Mesenchymal stem cell (in vitro differentiated cells and primary cell): ENCODE measurements around the gene TLK1.

Experiments
- DNase-seq: peaks from one replicate; pipeline ENCODE4 v3.0.0-alpha.2; 2013
- H2AFZ ChIP-seq: one replicate; pipeline ENCODE4 v1.6.1; 2013; ENCODE audit warnings: low read depth, mild to moderate bottlenecking, control low read depth, inconsistent platforms, low read length, moderate library complexity
- H2AK5ac ChIP-seq: 2 replicates; pipeline ENCODE4 v1.6.1; 2013; ENCODE audit warnings: low read length, moderate library complexity, mild to moderate bottlenecking, inconsistent platforms; ENCODE audit not compliant: severe bottlenecking
- H2BK120ac ChIP-seq: one replicate; pipeline ENCODE4 v1.6.1; 2013; ENCODE audit warnings: low read depth, mild to moderate bottlenecking, inconsistent platforms, low read length, moderate library complexity
- H2BK12ac ChIP-seq, 2 experiments: one replicate each; pipeline ENCODE4 v1.6.1; 2013; ENCODE audit warnings: inconsistent platforms in 2 of 2, low read length in 2 of 2, mild to moderate bottlenecking in 2 of 2, moderate library complexity in 2 of 2, control low read depth in 1 of 2
- H2BK15ac ChIP-seq: one replicate; pipeline ENCODE4 v1.6.1; 2013; ENCODE audit warnings: mild to moderate bottlenecking, low read depth, inconsistent platforms; ENCODE audit not compliant: poor library complexity, severe bottlenecking
- H2BK5ac ChIP-seq: 2 replicates; pipeline ENCODE4 v1.6.1; 2013; ENCODE audit warnings: low read depth, mild to moderate bottlenecking, low read length, control low read depth, inconsistent platforms; ENCODE audit not compliant: poor library complexity, severe bottlenecking
- H3K14ac ChIP-seq, 2 experiments: one replicate each; pipeline ENCODE4 v1.6.1; 2013; ENCODE audit warnings: inconsistent platforms in 2 of 2, low read length in 2 of 2, control low read depth in 1 of 2, mild to moderate bottlenecking in 1 of 2, moderate library complexity in 1 of 2
- H3K18ac ChIP-seq, 2 experiments: one replicate each; pipeline ENCODE4 v1.6.1; 2013; ENCODE audit warnings: inconsistent platforms in 2 of 2, low read length in 2 of 2, control low read depth in 1 of 2, low read depth in 1 of 2, mild to moderate bottlenecking in 1 of 2
- H3K23ac ChIP-seq, 2 experiments: one replicate each; pipeline ENCODE4 v1.6.1; 2013; ENCODE audit warnings: inconsistent platforms in 2 of 2, low read length in 2 of 2, mild to moderate bottlenecking in 2 of 2, moderate library complexity in 2 of 2, control low read depth in 1 of 2
- H3K27ac ChIP-seq: 2 replicates; pipeline ENCODE4 v1.5.1; 2013; ENCODE audit warnings: mild to moderate bottlenecking, moderate library complexity, low read length, control low read depth, inconsistent platforms; ENCODE audit not compliant: poor library complexity, severe bottlenecking
- H3K27me3 ChIP-seq, 2 experiments: 2 replicates each; pipeline versions ENCODE4 v1.6.1 to v1.7.0; 2013; ENCODE audit warnings: low read length in 2 of 2, mild to moderate bottlenecking in 2 of 2, moderate library complexity in 2 of 2, control low read depth in 1 of 2, inconsistent platforms in 1 of 2; ENCODE audit not compliant: control insufficient read depth in 1 of 2, insufficient read depth in 1 of 2
- H3K36me3 ChIP-seq, 2 experiments: 2 replicates each; pipeline versions ENCODE4 v1.6.1 to v1.7.0; 2013; ENCODE audit warnings: low read length in 2 of 2, control low read depth in 1 of 2, inconsistent platforms in 1 of 2, low read depth in 1 of 2, mild to moderate bottlenecking in 1 of 2; ENCODE audit not compliant: insufficient read depth in 2 of 2, control insufficient read depth in 1 of 2
- H3K4ac ChIP-seq, 2 experiments: one replicate each; pipeline ENCODE4 v1.6.1; 2013; ENCODE audit warnings: inconsistent platforms in 2 of 2, low read length in 2 of 2, mild to moderate bottlenecking in 2 of 2, moderate library complexity in 2 of 2, control low read depth in 1 of 2, low read depth in 1 of 2
- H3K4me1 ChIP-seq: 2 replicates; pipeline ENCODE4 v1.6.1; 2013; ENCODE audit warnings: low read depth, low read length, control low read depth; ENCODE audit not compliant: control insufficient read depth, insufficient read depth
- H3K4me2 ChIP-seq: 2 replicates; pipeline ENCODE4 v1.6.1; 2013; ENCODE audit warnings: low read length, mild to moderate bottlenecking, inconsistent platforms; ENCODE audit not compliant: poor library complexity, severe bottlenecking
- H3K4me3 ChIP-seq, 2 experiments: 2 replicates each; pipeline versions ENCODE4 v1.5.1 to v1.7.0; 2013; ENCODE audit warnings: low read length in 2 of 2, mild to moderate bottlenecking in 2 of 2, control low read depth in 1 of 2, low read depth in 1 of 2; ENCODE audit not compliant: insufficient read depth in 1 of 2
- H3K79me1 ChIP-seq: replicated peaks from 2 replicates; pipeline ENCODE4 v1.6.1; 2013; ENCODE audit warnings: mild to moderate bottlenecking, control low read depth, low read length, inconsistent platforms; ENCODE audit not compliant: poor library complexity, severe bottlenecking
- H3K9ac ChIP-seq: 2 replicates; pipeline ENCODE4 v1.7.0; 2013; ENCODE audit warnings: mild to moderate bottlenecking, low read length, moderate library complexity
- H3K9me3 ChIP-seq: 2 replicates; pipeline ENCODE4 v1.7.0; 2013; ENCODE audit warnings: mild to moderate bottlenecking, low read length; ENCODE audit not compliant: control insufficient read depth
- H4K8ac ChIP-seq: one replicate; pipeline ENCODE4 v1.6.1; 2013; ENCODE audit warnings: inconsistent platforms, mild to moderate bottlenecking, low read length, moderate library complexity
- H4K91ac ChIP-seq: one replicate; pipeline ENCODE4 v1.6.1; 2013; ENCODE audit warnings: mild to moderate bottlenecking, low read length, inconsistent platforms
- WGBS: methylation state at CpG from one replicate; pipeline ENCODE4 v1.1.7; 2013; ENCODE audit warnings: mixed read lengths; 5-methylcytosine and 5-hydroxymethylcytosine counted together

Gene TLK1

DNA sequence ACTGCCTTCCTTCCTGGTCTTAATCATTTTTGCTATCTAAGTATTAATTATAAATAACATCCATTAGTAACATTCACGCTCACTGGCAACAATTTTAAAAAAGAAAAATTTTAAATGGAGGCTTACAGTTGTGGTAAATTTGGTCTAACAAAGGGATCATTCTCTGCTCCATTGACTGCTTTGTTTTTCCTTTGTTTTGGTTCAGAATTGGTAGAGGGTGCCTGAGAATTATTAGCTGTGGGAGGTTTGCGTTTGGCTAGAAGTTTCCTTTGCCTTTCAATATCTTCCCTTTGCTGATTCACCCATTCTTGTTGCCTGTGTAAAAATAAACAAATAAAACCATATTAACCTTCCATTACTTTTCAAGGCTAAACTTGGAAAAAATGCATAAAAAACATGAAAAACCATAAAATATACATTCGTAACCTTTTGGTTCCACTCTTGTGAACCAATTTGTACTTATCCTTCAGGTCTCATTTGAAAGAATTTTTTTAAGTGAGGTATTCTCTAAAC, 114.6 kb downstream of the TLK1 start:
- peak; percentile 15 for DNase-seq
- H2AFZ ChIP-seq: no peak overlapping the region
- no peak overlapping the region for H4K91ac ChIP-seq
- no peak overlapping the region for H3K4me3 ChIP-seq
- H3K4ac ChIP-seq: no peak overlapping the region
- no peak overlapping the region for H2BK15ac ChIP-seq
- peaks cover 7 to 95% of the 10 kb centered on the region in 2 experiments for H3K36me3 ChIP-seq
- no peak overlapping the region for H3K14ac ChIP-seq
- no peaks in the 10 kb centered on the region for H3K4me1 ChIP-seq
- no peak overlapping the region for H2BK5ac ChIP-seq
- H3K9ac ChIP-seq: no peak overlapping the region
- H3K27me3 ChIP-seq: no peaks in the 10 kb centered on the region
- H3K18ac ChIP-seq: no peak overlapping the region
- no peak overlapping the region for H2AK5ac ChIP-seq
- no peak overlapping the region for H3K27ac ChIP-seq
- peaks cover 7% of the 10 kb centered on the region for H3K79me1 ChIP-seq
- no peaks in the 10 kb centered on the region for H3K9me3 ChIP-seq
- H4K8ac ChIP-seq: no peak overlapping the region
- H3K4me2 ChIP-seq: no peak overlapping the region
- H2BK120ac ChIP-seq: no peak overlapping the region
- 90% methylated on average over 2 of the region's 3 CpGs for WGBS
- H3K23ac ChIP-seq: no peak overlapping the region
- no peak overlapping the region for H2BK12ac ChIP-seq

DNA sequence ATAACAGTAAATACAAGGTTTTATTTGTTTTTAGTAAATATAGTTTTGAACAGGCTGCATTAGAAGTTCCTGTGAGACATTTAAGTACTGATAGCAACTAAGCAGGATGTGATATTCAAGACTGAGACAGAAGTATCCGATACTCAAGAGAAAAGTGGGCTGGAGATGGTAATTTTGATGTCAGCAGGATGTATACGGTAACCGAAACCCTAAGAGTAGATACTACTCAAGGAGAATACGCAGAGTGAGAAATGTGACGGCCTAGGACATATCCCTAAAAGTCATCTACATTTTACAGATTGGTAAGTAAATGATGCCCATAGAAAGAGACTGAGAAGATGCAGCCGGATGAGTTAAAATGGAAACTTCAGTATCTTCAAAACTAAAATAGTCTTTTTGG, 116.3 kb downstream of the TLK1 start:
- WGBS: 100% methylated on average over 1 of the region's 6 CpGs
- Histone ChIP-seq H3K27ac (no peak overlapping the region), H3K4me1 (no peaks in the 10 kb centered on the region), H3K79me1 (peaks cover 6% of the 10 kb centered on the region), H3K18ac (no peak overlapping the region), H3K9me3 (no peaks in the 10 kb centered on the region), H2BK120ac (no peak overlapping the region), H3K27me3 (no peaks in the 10 kb centered on the region), H3K23ac (no peak overlapping the region), H2BK15ac (no peak overlapping the region), H3K14ac (no peak overlapping the region), H3K4me2 (no peak overlapping the region), H4K91ac (no peak overlapping the region), H2AFZ (no peak overlapping the region), H3K4ac (no peak overlapping the region), H2AK5ac (no peak overlapping the region), H4K8ac (no peak overlapping the region), H3K36me3 (peaks cover 7 to 91% of the 10 kb centered on the region in 2 experiments), H2BK5ac (no peak overlapping the region), H3K4me3 (no peak overlapping the region), H2BK12ac (no peak overlapping the region), H3K9ac (no peak overlapping the region)
- no peak for DNase-seq

DNA sequence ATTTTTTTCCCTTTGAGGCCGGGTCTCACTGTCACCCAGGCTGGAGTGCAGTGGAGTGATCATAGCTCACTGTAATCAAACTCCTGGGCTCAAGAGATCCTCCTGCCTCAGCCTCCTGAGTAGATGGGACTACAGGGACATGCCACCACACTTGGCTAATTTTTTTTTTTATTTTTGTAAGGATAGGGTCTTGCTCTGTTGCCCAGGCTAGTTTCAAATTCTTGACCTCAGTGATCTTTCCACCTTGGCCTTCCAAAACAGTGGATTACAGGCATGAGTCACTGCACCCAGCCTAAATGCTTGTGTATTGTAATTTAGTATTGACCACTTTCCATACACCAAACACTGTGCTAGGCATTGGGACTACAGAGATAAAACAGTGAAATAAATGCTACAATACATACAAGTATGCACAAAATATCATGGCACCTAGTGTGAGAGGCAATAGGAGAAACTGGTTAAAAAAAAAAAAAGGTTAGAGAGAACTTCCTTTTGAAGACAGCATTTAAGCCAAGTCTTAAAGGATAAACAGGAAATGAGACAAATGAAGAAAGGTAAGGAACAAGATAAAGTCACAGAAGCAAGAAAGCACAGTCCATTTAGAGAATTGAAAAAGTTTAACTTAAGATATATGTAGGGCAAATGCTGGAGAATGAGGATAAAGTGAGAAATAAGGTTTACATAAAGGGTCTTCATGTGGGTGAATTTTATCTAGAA, 118.3 kb downstream of the TLK1 start:
- Histone ChIP-seq H3K4ac (no peak overlapping the region), H2BK15ac (no peak overlapping the region), H3K27me3 (no peaks in the 10 kb centered on the region), H2AFZ (no peak overlapping the region), H2BK5ac (no peak overlapping the region), H3K4me2 (no peak overlapping the region), H3K36me3 (peaks cover 7 to 82% of the 10 kb centered on the region in 2 experiments), H3K4me3 (no peak overlapping the region), H4K91ac (no peak overlapping the region), H3K9ac (no peak overlapping the region), H3K4me1 (no peaks in the 10 kb centered on the region), H2BK12ac (no peak overlapping the region), H3K18ac (no peak overlapping the region), H2BK120ac (no peak overlapping the region), H3K79me1 (peaks cover 9% of the 10 kb centered on the region), H2AK5ac (no peak overlapping the region), H3K23ac (no peak overlapping the region), H4K8ac (no peak overlapping the region), H3K14ac (no peak overlapping the region), H3K27ac (no peak overlapping the region), H3K9me3 (no peaks in the 10 kb centered on the region)
- WGBS: 92% methylated on average over 1 of the region's 1 CpG
- no peak for DNase-seq

DNA sequence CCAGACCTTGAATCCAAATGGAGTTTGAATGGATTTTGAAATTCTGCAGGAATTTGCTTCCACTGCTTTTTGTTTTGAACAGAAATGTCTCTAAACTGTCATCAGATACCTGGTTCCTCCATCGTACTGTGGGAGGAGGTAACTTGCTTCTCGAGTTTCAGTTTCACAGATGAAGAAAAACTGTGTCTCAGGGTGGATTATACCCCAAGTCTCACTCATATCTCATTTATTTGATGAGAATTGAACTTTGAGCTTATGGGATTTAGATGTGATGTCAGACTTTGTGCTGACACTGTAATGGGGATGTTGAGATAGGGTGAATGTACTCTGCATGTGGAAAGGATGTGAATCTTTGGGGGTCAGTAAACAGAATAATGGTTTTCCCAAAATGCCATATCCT, 124.2 kb downstream of the TLK1 start:
- no peak overlapping the region for H2BK12ac ChIP-seq
- no peak overlapping the region for H2BK5ac ChIP-seq
- no peaks in the 10 kb centered on the region for H3K9me3 ChIP-seq
- no peak overlapping the region for H3K4ac ChIP-seq
- no peak overlapping the region for H4K91ac ChIP-seq
- no peak overlapping the region for H4K8ac ChIP-seq
- H2BK120ac ChIP-seq: no peak overlapping the region
- no peak overlapping the region for H2BK15ac ChIP-seq
- no peak overlapping the region for H3K4me3 ChIP-seq
- H2AK5ac ChIP-seq: no peak overlapping the region
- H2AFZ ChIP-seq: no peak overlapping the region
- no peak overlapping the region for H3K14ac ChIP-seq
- peaks cover 15 to 70% of the 10 kb centered on the region in 2 experiments for H3K36me3 ChIP-seq
- no peaks in the 10 kb centered on the region for H3K4me1 ChIP-seq
- WGBS: no CpG with 5 or more reads among the region's 2 CpGs
- H3K27me3 ChIP-seq: no peaks in the 10 kb centered on the region
- H3K18ac ChIP-seq: no peak overlapping the region
- no peak overlapping the region for H3K23ac ChIP-seq
- H3K79me1 ChIP-seq: peaks cover 11% of the 10 kb centered on the region
- DNase-seq: no peak
- H3K4me2 ChIP-seq: no peak overlapping the region
- H3K9ac ChIP-seq: no peak overlapping the region
- H3K27ac ChIP-seq: no peak overlapping the region
